Activated naive CD8-positive, alpha-beta T cell treated with anti-CD3 and anti-CD28 coated beads, Interleukin-2, amount 50 U/mL, for 16 hours (primary cell): ENCODE results near the gene APC2.

Experiments
- DNase-seq: peaks from one replicate; pipeline ENCODE4 v3.0.0-alpha.2; 2020; ENCODE audit warnings: low read depth, low spot score

The APC2 gene

DNA sequence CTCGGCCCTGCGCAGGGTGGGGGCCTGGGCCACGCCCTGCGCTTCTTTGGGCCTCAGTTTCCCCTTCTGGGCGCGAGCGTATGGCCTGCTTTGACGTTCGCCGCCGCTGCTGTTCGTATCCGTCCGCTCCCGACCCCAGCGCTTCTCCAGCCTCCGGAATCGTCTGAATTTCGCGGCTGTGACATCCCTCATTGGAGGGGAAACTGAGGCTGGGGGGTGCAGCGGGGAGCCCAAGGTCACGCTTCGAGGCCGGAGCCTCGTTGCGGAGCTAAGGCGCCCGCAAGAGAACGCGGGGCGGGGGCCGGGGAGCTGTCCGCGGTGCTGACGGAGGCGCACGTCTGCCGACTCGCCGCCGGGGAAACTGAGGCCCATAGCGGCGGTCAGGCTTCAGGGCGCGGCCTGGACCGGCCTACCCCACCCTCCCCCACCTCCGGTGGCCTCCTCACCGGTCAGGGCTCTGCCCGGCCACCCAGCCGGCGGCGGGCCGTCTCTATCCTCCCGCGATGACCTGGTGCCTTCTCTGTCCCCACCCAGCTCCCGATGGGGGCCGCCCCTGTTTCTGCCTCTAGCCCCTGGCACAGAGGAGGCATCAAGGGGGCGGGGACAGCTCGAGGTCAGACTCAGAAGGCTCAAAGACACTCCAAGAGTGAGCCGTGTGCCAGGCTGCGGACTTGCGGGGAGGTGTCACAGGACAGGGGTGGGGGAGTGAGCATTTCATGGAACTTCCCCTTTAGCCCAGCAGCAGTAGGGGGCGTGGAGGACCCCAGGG lies 3.0 kb upstream of the APC2 start:
- DNase-seq: no peak

- DNase-seq: no peak
Observed at GRCh38 chr19:1447504-1447903, 2.4 kb upstream of the APC2 start.

DNA sequence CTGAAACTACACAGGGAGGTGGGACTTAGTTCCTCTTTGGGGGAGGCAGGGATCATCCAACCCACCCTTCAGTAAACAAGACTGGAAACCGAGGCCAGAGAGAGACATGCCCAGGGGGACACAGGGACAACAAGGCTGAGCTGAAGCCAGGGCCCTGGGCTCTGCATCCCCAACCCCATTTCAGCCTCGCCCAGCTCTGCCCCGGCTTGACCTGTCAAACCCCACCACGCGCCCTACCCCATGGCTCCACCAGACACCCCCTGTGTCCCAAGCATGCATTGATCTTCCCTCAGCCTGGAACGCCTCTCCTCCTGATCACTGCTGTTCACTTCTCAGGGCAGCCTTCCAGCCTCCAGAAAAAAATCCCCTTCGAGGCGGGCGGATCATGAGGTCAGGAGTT lies 2.0 kb upstream of the APC2 start:
- no peak for DNase-seq

- DNase-seq: no peak
Observed at GRCh38 chr19:1450735-1451731, 1.1 kb downstream of the APC2 start.

DNA sequence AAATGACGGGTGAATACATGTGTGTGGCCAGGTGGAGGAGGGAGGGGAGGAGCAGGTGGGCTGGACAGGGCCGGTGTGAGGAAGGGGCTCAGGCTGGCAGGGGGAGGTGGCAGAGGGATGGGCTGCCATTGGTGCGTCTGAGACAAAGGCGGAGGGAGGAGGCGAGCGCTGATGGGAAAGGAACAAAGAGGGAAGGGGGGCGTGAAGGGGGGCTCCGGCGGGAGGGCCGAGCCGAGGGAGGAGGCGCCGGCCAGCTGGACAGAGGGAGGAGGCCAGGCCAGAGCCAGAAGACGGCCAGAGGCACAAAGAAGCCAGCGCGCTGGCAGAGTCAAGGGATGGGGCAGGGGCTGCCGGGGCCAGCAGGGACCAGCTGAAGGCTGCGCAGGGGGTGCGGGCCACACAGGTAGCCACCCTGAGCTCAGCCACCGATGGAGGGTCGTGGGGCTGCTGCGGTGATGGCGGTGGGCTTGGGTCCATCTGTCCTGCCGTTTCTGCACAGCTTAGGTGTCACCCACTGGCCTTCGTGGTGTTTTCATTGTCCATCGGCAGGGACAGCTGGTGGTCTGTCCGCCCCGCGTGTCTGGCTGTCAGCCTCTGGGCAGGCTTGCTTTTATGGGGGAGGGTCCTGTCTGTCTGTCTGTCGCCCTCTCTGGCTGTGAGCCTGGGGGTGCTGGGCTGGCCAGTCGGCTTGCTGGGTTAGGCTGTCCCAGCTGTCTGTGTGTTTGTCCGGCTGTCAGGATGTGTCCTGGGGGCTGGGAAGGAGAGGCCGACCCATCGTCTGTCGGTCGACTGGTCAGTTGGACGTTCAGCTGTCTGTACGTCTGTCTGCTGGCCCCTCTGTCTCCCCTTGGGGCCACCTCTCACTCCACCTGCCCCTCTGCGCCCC lies 2.2 kb downstream of the APC2 start:
- no peak for DNase-seq

GRCh38 chr19:1452802-1453524 lies 3.0 kb downstream of the APC2 start:
- DNase-seq: no peak

- DNase-seq: no peak
Observed at GRCh38 chr19:1453525-1454364, 3.8 kb downstream of the APC2 start.

GRCh38 chr19:1455002-1455335 lies 5.0 kb downstream of the APC2 start:
- DNase-seq: no peak

DNA sequence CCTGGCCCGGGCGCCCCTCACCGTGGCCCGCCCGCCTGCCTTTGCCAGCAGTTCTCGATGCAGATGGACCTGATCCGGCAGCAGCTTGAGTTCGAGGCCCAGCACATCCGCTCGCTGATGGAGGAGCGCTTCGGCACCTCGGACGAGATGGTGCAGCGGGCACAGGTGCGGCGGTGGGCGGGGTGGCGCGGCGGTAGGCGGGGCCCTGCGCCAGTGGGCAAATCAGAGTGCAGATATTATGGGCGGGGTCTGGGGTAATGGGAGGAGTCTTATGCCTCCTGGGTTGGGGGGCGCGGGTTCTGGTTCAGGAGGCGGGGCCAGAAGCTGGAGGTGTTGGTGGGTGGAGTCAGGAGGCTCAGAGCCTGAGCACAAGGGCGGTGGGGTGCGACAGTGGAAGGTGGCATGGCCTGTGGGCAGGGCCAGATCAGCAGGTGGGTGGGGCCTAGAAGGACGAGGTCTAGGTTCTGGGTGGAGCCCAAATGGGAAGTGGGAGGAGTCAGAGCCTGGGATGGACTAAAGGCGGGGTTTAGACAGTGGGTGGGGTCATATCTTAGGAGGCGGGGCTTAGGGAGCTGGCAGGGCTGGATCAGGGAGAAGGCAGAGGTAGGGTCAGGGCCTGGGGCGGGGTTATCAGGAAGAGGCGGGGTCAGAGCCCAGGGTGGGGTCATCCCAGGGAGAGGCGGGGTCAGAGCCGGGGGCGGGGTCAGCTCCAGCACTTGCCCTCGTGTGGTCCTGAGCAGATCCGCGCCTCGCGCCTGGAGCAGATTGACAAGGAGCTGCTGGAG lies 5.6 kb downstream of the APC2 start:
- no peak for DNase-seq

GRCh38 chr19:1456121-1456900 lies 6.4 kb downstream of the APC2 start:
- no peak for DNase-seq

GRCh38 chr19:1457031-1457739 lies 7.3 kb downstream of the APC2 start:
- no peak for DNase-seq

DNA sequence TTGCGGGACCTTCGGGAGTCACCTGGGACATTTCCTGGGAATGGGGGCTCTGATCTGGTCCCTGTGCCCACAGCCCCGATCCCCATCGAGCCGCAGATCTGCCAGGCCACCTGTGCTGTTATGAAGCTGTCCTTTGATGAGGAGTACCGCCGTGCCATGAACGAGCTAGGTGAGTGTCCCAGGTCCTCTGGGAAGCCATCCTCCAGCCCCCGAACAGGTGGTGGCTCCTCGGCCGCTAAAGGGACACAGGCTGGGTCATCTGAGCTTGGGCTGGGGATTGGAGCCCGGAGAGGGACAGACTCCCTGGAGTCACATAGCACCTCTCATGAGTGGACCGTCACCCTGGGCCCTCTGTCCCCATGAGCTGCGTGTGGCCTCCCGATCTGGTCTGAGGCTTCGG lies 8.0 kb downstream of the APC2 start:
- no peak for DNase-seq

- no peak for DNase-seq
Observed at GRCh38 chr19:1459479-1459878, 9.6 kb downstream of the APC2 start.

- no peak for DNase-seq
Observed at GRCh38 chr19:1460033-1460995, 10.4 kb downstream of the APC2 start.

GRCh38 chr19:1461862-1462261 lies 11.9 kb downstream of the APC2 start:
- DNase-seq: no peak

DNA sequence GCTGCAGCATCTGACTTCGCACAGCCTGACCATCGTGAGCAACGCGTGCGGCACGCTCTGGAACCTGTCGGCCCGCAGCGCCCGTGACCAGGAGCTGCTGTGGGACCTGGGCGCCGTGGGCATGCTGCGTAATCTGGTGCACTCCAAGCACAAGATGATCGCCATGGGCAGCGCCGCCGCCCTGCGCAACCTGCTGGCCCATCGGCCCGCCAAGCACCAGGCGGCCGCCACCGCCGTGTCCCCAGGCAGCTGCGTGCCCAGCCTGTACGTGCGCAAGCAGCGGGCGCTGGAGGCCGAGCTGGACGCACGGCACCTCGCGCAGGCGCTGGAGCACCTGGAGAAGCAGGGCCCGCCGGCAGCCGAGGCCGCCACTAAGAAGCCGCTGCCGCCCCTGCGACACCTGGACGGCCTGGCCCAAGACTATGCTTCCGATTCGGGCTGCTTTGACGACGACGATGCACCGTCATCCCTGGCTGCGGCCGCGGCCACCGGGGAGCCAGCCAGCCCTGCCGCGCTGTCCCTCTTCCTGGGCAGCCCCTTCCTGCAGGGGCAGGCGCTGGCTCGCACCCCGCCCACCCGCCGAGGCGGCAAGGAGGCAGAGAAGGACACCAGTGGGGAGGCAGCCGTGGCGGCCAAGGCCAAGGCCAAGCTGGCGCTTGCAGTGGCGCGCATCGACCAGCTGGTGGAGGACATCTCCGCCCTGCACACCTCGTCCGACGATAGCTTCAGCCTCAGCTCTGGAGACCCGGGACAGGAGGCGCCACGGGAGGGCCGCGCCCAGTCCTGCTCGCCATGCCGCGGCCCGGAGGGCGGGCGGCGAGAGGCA lies 15.5 kb downstream of the APC2 start:
- DNase-seq: no peak
